NK-92 (cell line): ENCODE measurements around the gene VARS2.
"Not testable (repeated sequence)": the region's sequence is repeated elsewhere in the genome, so short reads cannot be mapped to it uniquely, and the experiment has no call there.

Source experiments
- DNase-seq: peaks from one replicate; lab custom pipeline; 2025; ENCODE audit not compliant: unreplicated experiment; lab: John Stamatoyannopoulos, UW

Gene VARS2

GRCh38 chr6:30960907-30961673, 47.1 kb downstream of the VARS2 start:
- no peak for DNase-seq

- no peak for DNase-seq
These were observed 48.7 kb downstream of the VARS2 start for GRCh38 chr6:30962716-30963115.

GRCh38 chr6:30963641-30964040, 49.6 kb downstream of the VARS2 start:
- no peak for DNase-seq

GRCh38 chr6:30964075-30964474, 50.0 kb downstream of the VARS2 start:
- DNase-seq, result no peak

GRCh38 chr6:30965140-30965601, 51.1 kb downstream of the VARS2 start:
- DNase-seq, result no peak

GRCh38 chr6:30966154-30966553, 52.1 kb downstream of the VARS2 start:
- no peak for DNase-seq

GRCh38 chr6:30969171-30969570, 55.1 kb downstream of the VARS2 start:
- not testable (repeated sequence) for DNase-seq

GRCh38 chr6:30970946-30971345, 56.9 kb downstream of the VARS2 start:
- no peak for DNase-seq

GRCh38 chr6:30972816-30973215, 58.8 kb downstream of the VARS2 start:
- DNase-seq, result no peak

- DNase-seq, result no peak
These were observed 60.6 kb downstream of the VARS2 start for GRCh38 chr6:30974490-30975252.
